Brain microvascular endothelial cell (primary cell): Measurements from ENCODE around the gene CDC14B.
"Not testable (repeated sequence)": the region's sequence is repeated elsewhere in the genome, so short reads cannot be mapped to it uniquely, and the experiment has no call there.

Source experiments
- DNase-seq: peaks from one replicate; pipeline ENCODE4 v3.0.0-alpha.2; 2020
- H3K27ac ChIP-seq: fragments of 250-450 bp; sonication (Bioruptor Pico); 2 replicates; pipeline ENCODE4 v1.5.1; 2020; ENCODE audit warnings: mild to moderate bottlenecking, moderate library complexity
- H3K27me3 ChIP-seq: fragments of 250-450 bp; sonication (Bioruptor Pico); replicated peaks from 2 replicates; pipeline ENCODE4 v1.5.1; 2020; ENCODE audit warnings: mild to moderate bottlenecking
- H3K36me3 ChIP-seq: fragments of 250-450 bp; sonication (Bioruptor Pico); replicated peaks from 2 replicates; pipeline ENCODE4 v1.5.1; 2020; ENCODE audit warnings: mild to moderate bottlenecking
- H3K4me3 ChIP-seq: 2 replicates; pipeline ENCODE4 v1.5.1; 2011; ENCODE audit warnings: low read depth, mild to moderate bottlenecking, control low read depth, low read length, moderate library complexity
- CTCF ChIP-seq: IDR thresholded peaks from 2 replicates; pipeline ENCODE4 v1.5.1; 2011; ENCODE audit warnings: low read depth, mild to moderate bottlenecking, moderate library complexity, low read length, control low read depth, inconsistent platforms; ENCODE audit errors: missing control alignments
- in situ Hi-C: cut with HindIII; loops from 2 replicates; pipeline ENCODE4 v1.10.0; 2017; ENCODE audit warnings: low sequenced_read_pairs, low pct_ligation_motif_present

CDC14B gene

GRCh38 chr9:96587338-96588315 lies 32.0 kb downstream of the CDC14B start:
- Histone ChIP-seq H3K27me3 (no peaks in the 10 kb centered on the region), H3K27ac (no peak overlapping the region), H3K36me3 (no peaks in the 10 kb centered on the region), H3K4me3 (no peak overlapping the region)
- TF ChIP-seq CTCF: no peak
- in situ Hi-C loops: no loop called here
- no peak for DNase-seq

DNA sequence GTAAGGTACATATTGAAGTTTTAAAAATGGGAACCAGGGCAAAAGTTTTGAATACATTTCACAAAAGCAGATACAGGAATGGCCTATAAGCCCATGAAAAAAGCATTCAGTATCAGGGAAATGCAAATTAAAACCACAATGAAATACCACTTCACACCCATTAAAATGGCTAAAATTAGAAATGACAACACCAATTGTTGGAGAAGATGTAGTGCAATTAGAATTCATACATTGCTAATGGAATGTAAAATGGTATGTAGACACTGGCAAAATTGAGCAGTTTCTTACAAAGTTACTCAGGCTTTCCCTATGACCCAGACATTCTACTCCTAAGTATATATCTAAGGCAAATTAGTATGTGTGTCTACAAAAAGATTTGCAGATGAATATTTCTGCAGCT lies 34.2 kb downstream of the CDC14B start:
- in situ Hi-C loops: no loop called here
- no peaks in the 10 kb centered on the region for H3K27me3 ChIP-seq
- no peaks in the 10 kb centered on the region for H3K36me3 ChIP-seq
- no peak overlapping the region for H3K27ac ChIP-seq
- no peak for TF ChIP-seq CTCF
- no peak overlapping the region for H3K4me3 ChIP-seq
- no peak for DNase-seq

DNA sequence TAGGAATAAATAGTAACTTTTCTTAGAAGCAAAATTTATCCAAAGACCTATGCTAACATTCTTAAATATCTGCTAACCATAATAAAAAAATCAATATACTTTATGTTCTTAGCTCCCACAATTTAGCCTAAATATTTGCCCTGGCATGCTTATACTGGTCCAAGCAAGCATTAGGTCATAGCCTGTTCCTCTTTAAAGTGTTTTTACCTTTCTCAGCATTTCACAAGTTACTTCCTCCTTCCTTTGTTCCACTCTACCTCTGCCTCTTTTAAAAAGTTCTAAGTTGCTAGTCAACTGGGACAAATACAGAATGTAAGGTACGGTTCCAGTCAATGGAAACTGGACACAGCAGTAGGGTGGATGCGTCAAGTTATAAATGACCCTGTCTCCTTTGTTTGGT lies 37.4 kb downstream of the CDC14B start:
- H3K27ac ChIP-seq, H3K27me3 ChIP-seq, H3K4me3 ChIP-seq, in situ Hi-C loops, DNase-seq, H3K36me3 ChIP-seq: not testable (repeated sequence)

GRCh38 chr9:96581786-96582185 lies 37.9 kb downstream of the CDC14B start:
- in situ Hi-C loops: no loop called here
- Histone ChIP-seq H3K4me3 (no peak overlapping the region), H3K27ac (no peak overlapping the region), H3K36me3 (no peaks in the 10 kb centered on the region), H3K27me3 (no peaks in the 10 kb centered on the region)
- no peak for DNase-seq
- no peak for TF ChIP-seq CTCF

DNA sequence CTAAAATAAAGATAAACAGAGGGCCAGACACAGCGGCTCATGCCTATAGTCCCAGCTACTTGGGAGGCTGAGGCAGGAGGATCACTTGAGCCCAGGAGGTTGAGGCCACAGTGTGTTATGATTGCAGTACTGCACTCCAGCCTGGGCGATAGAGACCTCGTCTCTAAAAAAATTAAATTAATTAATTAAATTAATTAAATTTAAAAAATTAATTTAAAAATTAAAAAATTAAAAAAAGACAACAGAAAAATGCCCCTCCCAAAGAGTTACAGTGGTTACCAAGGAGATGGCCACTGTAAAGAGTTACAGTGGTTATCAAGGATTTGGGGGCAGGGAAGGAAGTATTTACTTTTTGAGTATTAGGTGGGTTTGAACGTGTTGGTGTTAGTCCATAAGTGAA lies 38.3 kb downstream of the CDC14B start:
- Histone ChIP-seq H3K4me3 (no peak overlapping the region), H3K27ac (no peak overlapping the region), H3K27me3 (no peaks in the 10 kb centered on the region), H3K36me3 (no peaks in the 10 kb centered on the region)
- no peak for DNase-seq
- in situ Hi-C loops: no loop called here
- no peak for TF ChIP-seq CTCF

DNA sequence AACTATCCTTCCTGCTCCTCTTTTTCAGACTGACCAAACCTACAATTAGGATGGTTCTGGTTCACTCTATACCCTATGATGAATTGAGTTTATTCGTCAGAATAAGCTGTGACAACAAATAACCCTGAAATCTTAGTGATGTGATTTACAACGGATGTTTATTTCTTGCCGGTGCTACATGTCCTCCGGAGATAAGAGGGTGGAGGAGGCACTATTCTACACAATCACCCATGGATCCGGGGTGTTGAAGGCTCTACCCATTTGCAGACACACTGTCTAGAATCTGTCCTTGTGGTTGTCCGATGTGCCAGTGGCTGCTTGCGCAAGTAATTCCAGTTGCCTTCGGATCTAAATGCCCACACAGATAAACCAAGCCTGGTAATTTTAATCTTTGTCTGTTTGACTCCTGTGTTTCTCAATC lies 44.7 kb downstream of the CDC14B start:
- in situ Hi-C loops: no loop called here
- no peak for TF ChIP-seq CTCF
- DNase-seq: no peak
- Histone ChIP-seq H3K4me3 (no peak overlapping the region), H3K27ac (no peak overlapping the region), H3K27me3 (no peaks in the 10 kb centered on the region), H3K36me3 (no peaks in the 10 kb centered on the region)
